SW 1271 (cell line): Measurements from ENCODE around the gene RAG1.
"Not testable (repeated sequence)": the region's sequence is repeated elsewhere in the genome, so short reads cannot be mapped to it uniquely, and the experiment has no call there.

Experiments
- DNase-seq, 2 experiments: peaks; one replicate each; lab custom pipeline; 2025; lab: John Stamatoyannopoulos, UW

RAG1 gene

DNA sequence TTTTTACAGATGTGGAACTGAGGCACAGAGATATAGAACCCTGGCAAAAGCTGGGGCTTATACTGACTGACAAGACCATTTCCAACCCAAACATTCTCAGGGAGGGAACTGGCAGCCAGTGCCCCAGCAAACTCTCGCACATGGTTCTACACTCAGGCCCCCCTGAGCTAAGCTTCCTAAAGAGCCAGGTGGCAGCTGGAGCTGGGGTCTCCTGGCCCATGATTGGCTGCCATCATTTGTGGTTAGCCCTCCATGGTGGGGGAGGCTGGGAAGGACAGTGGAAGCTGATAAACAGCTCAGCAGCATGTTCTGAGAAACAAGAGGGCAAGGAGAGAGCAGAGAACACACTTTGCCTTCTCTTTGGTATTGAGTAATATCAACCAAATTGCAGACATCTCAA is at the start of gene RAG1:
RAG1 (plus strand) TSS at position 314 of the 400 bp plus-strand sequence. CDS start 5,298 bp downstream, outside the sequence.
- DNase-seq: no peak

DNA sequence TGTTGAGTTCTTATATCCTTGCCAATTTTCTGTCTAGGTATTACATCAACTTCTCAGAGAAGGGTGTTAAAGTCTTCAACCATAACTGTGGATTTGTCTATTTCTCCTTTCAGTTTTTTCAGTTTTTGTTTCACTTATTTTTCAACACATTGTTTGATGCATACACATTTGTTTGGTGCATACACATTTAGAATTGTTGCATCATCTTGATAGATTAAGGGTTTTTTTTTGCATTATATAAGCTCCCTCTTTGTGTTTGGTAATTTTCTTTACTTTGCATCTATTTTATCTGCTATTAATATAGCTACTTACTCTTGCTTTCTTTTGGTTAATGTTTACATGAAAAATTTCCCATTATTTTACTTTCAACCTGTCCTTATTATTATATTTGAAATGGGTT is 37.0 kb upstream of the RAG1 start:
- no peak for DNase-seq

DNA sequence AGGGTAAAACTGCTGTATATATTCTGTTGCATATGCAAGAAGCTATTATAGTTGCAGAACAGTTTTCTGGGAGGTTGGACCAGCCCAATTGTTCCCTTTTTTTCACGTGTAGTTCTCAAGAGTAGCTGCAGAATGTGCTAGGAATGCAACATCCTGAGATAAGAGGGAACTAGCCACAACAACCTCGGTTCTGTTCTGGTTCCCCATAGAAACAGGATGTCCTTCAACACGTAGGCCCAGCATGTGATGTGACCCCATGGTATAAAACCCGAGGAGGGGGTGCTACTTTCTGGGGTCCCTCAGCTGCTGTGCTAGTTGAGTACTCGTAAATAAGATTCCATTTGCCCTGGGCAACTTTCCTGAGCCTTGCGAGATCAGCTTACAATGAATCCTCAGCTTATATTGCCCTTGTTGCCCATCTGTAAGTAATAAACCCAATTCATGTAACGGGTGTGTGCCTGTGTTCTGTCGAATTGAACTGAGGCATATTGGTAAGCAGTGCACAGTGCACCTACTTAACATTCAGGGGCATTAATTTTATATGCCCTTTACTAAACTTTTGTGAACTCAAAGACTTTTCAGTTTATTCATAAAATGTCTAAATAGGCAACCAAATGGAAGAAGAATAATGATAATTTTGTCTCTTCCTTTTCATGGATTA is 34.7 kb upstream of the RAG1 start:
- DNase-seq: no peak

DNA sequence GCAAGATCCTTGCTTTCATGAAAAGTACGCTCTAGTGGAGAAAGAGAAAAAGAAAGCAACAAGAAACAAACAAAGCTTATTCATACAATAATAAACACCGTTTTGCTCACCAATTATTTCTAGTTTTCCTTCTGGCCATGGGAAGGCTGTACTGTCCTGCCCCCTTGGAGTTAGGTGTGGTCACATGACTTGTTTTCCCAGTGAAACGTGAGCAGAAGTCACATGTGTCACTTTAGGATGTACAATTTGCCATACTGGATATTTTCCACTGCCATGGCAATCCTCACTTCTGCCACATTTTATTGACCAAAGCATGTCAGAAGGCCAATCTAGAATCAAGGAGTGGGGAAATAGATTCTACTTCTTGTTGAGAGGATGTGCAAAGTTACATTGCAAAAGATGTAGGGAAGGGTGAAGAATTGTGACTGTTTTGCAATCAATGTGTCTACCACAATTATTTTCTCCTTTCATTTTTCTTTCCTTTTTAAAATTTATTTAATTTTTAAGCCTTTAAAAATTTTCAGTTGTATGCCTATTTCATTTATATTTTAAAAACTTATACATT is 33.4 kb upstream of the RAG1 start:
- DNase-seq: no peak

DNA sequence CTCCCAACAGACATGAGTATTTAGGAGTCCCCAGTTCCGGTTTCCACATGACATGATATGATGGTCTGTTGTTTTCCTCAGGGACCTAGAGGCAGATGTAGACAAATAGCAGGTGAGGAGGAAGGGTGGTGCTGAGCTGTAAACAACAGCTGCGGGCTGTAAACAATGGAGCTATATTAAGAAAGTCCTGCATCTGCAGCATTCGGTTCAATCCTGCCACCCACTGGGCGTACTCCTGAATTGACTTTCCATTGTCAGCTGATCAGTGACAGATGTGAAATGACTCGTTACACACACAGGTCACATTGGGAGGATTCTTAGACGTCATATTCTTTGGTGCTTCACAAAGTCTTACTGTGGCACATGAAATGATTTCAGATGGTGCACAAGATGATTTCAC is 26.8 kb upstream of the RAG1 start:
- DNase-seq: peak in 1 of 2 experiments; percentile 6

DNA sequence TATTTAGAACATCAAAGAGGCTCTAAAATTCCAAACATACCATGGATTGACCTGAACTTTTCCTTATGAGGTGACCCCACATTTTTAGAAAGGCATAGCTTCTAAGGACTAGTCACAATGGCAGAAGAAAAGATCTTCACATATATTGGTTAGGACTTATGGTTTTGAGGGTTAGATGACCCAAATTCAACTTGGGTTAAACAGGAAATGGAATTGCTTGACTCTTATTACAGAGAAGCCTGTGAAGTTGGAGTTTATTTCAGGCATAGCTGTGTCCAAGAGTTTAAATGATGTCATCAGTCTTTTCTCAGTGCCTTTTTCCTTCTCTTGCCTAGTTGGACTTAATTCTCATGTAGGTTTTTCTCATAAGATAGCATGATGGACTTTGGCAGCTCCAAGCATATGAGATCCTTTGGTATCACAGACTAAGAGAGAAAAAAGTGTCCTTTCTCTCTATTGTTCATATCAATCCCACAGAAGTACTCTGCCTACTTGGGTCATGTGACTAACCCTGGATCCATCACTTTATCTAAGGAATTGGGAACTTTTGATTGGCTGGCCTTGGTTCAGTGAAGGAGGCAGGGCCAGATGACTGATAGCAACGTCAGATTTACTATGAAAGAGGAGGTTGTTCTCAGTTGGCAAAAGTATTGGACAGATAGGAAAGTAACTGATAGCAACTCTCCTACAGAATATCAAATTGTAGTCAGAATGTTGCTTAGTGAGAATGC is 17.3 kb upstream of the RAG1 start:
- no peak for DNase-seq

DNA sequence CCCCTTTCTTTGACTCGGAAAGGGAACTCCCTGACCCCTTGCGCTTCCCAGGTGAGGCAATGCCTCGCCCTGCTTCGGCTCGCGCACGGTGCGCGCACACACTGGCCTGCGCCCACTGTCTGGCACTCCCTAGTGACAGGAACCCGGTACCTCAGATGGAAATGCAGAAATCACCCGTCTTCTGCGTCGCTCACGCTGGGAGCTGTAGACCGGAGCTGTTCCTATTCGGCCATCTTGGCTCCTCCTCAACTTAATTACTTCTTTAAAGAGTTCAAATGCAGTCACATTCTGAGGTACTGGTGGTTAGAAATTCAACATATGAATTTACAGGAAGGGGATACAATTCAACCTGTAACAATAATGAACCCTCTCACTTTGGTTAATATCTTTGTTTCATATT is 10.4 kb upstream of the RAG1 start:
- DNase-seq: not testable (repeated sequence)

DNA sequence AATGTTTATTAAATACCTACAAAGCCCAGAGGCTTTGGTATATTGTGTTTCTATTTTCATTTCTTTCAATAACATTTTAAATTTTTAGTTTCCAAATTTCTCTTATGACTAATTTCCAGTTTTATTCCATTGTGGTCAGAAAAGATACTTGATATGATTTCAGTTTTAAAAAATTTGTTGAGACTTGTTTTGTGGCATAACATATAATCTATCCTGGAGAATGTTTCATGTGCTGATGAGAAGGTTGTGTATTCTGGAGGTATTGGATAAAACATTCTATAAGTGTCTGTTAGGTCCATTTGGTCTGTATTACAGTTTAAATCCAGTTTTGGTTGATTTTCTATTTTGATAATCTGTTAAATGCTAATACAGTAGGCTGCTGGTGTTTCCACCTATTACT is 9.8 kb upstream of the RAG1 start:
- DNase-seq: no peak

DNA sequence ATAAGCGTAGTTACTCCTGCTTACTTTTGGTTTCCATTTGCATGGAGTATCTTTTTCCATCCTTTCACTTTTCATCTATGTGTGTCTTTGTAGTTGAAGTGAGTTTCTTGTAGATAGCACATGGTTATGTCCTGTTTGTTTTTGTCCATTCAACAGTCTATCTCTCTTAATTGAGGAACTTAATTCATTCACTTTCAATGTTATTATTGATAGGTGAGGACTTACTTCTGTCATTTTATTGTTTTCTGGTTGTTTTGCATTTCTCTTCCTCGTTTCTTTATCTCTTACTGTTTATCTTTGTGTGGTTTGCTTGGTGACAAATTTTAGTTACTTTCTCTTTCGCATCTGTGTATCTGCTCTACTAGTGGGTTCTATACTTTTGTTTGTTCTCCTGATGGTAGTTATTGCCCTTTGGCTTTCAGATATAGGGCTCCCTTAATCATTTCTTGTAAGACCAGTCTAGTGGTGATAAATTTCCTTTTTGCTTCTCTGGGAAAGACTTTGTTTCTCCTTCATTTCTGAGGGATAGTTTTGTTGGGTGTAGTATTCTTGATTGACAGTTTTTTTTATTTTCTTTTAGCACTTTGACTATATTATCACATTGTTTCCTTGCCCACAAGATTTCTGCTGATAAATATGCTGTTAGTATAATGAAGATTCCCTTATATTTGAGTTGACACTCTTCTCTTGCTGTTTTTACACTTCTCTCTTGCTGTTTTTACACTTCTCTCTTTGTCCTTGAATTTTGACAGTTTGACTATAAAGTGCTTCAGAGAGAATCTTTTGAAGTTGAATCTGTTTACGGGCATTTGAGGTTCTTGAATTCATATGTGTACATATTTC is 9.0 kb upstream of the RAG1 start:
- no peak for DNase-seq

DNA sequence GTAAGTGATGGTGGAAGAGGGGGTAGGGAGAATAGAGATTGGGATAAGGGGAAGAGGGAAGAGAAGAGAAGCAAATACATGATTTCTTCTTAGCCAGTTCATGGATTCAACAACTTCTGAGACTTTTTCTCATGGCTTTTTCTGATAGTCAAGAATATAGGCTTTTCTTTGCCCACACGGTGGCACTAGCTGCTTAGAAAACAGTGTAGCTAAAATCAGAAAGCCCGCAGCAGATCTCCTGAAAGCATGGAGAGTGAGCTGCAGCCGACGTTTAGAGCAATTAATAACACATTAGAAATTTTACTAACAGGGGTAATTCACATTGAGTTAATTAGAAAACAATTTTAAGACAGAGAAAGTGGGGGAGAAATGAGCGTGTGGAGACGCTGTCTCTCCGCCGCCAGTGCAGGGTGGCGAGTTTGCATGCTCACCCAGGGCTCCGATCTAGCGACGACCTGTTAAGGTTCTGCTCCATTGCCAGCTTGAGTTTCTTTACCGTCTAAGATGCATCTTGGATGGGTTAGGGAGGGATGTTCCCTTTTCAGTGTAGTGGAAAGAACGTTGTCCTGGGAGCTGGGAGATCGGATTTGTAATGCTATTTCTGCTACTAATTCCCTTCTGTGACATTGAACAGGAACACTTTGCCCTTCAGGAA is 3.3 kb upstream of the RAG1 start:
- peak in 1 of 2 experiments; percentile 14 for DNase-seq

DNA sequence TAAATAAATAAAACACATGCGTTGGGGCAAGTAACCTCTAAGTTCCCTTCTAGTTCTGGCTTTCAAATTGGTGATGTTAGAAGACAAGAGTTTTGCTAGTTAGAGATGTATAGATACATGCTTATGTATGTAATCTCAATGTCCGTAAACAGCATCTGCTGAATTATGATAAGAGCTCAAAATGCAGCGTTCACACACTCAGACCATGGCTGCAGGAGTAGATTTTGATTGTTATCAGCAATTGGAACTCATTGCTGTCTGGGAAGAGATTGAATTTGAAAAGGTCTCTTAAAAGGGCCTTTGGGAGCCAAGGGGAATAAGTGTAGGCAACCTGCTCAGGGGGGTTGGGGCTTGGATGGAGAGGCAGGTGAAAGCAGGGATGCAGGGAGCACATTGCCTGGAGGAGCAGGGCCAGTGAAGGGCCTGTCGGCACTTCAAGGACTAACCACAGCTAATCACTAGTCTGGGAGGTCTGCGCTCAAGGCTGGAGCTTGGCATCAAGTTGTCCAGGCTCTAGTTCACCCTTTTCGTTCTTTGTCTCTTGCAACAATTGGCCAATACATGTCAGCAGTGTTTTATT is 2.7 kb upstream of the RAG1 start:
- DNase-seq: no peak

DNA sequence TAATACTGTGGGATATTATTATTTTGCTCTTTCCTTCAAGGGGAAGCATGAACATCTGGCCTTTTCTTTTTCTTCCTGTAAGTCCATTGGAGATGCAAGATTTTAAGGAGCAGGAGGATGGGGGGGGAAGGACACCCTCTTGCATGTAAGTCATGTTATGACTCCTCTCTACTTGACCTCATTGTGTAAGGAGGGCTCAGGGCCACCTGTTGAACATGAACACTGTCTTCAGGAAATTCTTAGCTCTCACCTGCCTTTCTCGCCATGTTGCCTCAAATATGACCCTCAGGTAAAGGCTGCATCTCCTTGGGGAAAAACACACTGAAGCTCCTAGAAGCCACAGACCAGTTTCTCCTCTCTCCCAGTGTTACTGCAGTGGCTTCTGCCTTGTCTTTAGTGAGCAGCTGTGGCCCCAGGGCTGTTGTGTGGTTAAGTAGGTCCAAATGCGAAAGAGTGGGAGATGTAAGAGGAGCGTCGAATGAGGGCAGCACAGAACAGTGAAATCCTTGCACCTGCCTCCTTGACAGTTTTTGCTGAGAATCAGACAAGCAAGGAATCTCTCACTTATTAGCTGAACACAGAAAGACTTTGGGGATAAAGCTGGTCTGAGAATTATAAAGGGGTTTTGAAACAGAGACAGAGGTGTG is 1.3 kb upstream of the RAG1 start:
- no peak for DNase-seq

DNA sequence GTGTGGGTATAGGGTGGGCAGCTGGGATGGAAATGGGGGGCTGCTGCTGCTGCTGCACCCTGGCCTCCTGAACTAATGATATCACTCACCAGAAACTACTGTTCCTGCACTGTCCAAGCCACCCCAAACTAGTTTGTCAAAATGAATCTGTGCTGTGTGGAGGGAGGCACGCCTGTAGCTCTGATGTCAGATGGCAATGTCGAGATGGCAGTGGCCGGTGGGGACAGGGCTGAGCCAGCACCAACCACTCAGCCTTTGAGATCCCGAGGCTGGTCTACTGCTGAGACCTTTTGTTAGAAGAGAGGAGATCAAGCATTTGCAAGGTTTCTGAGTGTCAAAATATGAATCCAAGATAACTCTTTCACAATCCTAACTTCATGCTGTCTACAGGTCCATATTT is 1.3 kb downstream of the RAG1 start:
- no peak for DNase-seq

DNA sequence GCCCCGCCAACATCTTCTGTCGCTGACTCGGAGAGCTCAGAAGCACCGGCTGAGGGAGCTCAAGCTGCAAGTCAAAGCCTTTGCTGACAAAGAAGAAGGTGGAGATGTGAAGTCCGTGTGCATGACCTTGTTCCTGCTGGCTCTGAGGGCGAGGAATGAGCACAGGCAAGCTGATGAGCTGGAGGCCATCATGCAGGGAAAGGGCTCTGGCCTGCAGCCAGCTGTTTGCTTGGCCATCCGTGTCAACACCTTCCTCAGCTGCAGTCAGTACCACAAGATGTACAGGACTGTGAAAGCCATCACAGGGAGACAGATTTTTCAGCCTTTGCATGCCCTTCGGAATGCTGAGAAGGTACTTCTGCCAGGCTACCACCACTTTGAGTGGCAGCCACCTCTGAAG is 6.7 kb downstream of the RAG1 start:
- no peak for DNase-seq

DNA sequence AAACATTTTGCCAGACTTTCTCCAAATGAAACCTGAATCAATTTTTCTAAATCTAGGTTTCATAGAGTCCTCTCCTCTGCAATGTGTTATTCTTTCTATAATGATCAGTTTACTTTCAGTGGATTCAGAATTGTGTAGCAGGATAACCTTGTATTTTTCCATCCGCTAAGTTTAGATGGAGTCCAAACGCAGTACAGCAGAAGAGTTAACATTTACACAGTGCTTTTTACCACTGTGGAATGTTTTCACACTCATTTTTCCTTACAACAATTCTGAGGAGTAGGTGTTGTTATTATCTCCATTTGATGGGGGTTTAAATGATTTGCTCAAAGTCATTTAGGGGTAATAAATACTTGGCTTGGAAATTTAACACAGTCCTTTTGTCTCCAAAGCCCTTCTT is 9.6 kb downstream of the RAG1 start:
- DNase-seq: no peak

DNA sequence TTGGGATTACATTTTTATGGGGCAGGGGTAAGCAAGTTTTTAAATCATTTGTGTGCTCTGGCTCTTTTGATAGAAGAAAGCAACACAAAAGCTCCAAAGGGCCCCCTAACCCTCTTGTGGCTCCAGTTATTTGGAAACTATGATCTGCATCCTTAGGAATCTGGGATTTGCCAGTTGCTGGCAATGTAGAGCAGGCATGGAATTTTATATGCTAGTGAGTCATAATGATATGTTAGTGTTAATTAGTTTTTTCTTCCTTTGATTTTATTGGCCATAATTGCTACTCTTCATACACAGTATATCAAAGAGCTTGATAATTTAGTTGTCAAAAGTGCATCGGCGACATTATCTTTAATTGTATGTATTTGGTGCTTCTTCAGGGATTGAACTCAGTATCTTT is 10.1 kb downstream of the RAG1 start:
- DNase-seq: no peak

DNA sequence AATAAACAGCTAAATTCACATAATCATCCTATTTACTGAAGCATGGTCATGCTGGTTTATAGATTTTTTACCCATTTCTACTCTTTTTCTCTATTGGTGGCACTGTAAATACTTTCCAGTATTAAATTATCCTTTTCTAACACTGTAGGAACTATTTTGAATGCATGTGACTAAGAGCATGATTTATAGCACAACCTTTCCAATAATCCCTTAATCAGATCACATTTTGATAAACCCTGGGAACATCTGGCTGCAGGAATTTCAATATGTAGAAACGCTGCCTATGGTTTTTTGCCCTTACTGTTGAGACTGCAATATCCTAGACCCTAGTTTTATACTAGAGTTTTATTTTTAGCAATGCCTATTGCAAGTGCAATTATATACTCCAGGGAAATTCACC is 10.7 kb downstream of the RAG1 start:
- DNase-seq: no peak

DNA sequence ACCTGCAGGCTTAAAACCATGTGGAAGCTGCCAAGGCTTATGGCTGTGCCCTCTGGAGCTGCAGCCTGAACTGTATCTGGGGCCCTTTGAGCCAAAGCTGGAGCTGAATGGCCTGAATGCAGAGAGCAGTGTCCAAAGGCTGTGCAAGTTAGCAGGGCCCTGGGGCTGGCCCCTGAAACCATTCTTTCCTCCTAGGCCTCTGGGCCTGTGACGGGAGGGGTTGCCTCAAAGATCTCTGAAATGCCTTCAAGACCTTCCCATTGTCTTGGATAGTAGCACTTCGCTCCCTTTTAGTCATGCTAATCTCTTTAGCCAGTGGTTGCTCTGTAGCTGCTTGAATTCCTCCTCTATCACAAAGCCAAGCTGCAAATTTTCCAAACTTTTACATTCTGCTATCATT is 13.7 kb downstream of the RAG1 start:
- DNase-seq: no peak

DNA sequence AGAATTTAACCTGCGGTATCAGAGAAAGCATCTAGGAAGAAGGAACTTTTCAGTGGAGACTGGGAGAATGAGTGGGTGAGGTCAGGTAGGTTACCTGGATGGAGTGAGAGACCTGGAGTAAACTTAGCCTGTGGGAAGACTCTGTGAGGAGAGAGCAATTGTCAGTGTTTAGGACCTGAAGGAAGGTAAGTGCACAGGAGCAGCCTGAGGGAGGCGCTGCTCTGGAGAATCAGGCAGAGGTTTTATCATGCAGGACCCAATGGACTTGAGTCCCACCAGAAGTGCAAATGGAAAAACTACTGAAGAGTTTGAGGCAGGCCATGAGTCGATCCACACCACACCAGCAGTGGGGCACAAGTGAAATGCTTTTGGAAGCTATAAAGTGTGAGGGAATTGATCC is 15.9 kb downstream of the RAG1 start:
- DNase-seq: no peak

DNA sequence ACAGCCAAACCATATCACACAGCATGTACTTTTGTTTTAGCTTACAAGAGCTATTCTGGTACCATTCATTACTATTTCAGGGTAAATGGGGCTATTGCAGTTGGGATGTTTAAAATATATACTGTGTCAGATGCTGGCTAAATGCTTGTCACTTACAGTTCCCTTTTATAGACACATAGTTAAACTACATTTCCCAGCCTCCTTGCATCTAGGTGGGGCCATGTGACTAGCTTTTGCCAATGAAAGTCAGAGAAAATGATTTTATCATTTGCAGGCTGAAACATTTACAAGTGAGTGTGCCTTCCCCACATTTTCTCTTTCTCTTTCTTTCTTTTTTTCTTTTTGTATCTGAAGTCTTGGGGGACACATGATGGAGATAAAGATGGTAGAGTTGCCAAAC is 18.7 kb downstream of the RAG1 start:
- no peak for DNase-seq

DNA sequence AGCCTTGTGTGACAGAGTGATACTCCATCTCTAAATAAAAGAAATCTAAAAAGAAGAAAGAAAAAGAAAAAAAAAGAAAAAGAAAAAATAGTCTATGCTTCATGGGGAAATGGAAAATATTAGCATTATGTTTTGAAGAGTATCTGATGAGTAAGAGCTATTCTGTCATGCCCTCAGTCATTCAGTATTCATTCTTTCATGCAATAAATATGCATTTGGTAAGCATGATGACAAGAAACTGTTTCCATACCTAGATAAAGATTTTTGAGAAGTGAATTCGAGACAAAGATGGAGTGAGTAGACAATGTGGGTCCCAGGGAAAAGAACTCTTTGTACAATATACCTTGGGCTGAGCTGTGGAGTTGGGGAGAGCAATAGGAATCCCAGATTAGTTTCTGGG is 20.3 kb downstream of the RAG1 start:
- no peak for DNase-seq
